Measurements from ENCODE around the gene PITRM1.

The PITRM1 gene

GRCh38 chr10:3096149-3096548 is 76.4 kb downstream of the PITRM1 start:
- DNase-seq, result no peak

- no peak for DNase-seq
Measured at GRCh38 chr10:3095373-3096139, 77.0 kb downstream of the PITRM1 start.

GRCh38 chr10:3094609-3095036 is 78.0 kb downstream of the PITRM1 start:
- DNase-seq, result no peak

GRCh38 chr10:3093996-3094395 is 78.6 kb downstream of the PITRM1 start:
- no peak for DNase-seq

- no peak for DNase-seq
Measured at GRCh38 chr10:3091921-3092320, 80.7 kb downstream of the PITRM1 start.

- DNase-seq, result no peak
Measured at GRCh38 chr10:3090914-3091787, 81.4 kb downstream of the PITRM1 start.

GRCh38 chr10:3090388-3090787 is 82.2 kb downstream of the PITRM1 start:
- no peak for DNase-seq

All from DMS153 (cell line).